ENCODE results near the gene PLXDC1. TPM values are rescaled to one million over a fixed set of nuclear protein-coding genes. Genes with fewer than 3 reads are reported as not detected.
"Not testable (repeated sequence)": the region's sequence is repeated elsewhere in the genome, so short reads cannot be mapped to it uniquely, and the experiment has no call there.

PLXDC1 gene
- total RNA-seq, 4 donors from 2014 or later: 0.49 to 4.5 (median 2.4) TPM

DNA sequence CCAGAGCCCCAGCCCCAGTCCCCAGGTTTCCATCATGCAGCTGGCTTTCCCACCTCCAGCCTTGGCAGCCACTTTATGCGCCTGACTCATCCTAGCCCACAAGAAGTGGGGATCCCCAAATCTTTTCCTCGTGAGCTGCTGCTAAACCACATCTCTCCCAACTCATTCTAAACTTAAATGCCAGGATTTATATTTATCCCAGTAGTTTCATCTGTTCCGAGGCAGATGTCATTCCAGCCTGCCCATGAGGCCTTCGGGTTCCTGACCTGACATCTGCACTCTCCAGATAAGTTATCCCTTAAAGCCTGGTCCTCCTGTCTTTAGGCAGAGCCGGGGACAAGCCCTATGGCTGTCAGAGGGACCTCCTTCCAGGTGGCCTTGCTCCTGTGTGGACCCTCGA is 16.6 kb downstream of the PLXDC1 start:
- no peaks in the 10 kb centered on the region for H3K36me3 ChIP-seq
- H3K27ac ChIP-seq: no peak overlapping the region
- ATAC-seq (no peak), DNase-seq (no peak)
- TF ChIP-seq POLR2A (IDR thresholded peaks at IDR 0.05): no peak
- TF ChIP-seq, protein P1, sequence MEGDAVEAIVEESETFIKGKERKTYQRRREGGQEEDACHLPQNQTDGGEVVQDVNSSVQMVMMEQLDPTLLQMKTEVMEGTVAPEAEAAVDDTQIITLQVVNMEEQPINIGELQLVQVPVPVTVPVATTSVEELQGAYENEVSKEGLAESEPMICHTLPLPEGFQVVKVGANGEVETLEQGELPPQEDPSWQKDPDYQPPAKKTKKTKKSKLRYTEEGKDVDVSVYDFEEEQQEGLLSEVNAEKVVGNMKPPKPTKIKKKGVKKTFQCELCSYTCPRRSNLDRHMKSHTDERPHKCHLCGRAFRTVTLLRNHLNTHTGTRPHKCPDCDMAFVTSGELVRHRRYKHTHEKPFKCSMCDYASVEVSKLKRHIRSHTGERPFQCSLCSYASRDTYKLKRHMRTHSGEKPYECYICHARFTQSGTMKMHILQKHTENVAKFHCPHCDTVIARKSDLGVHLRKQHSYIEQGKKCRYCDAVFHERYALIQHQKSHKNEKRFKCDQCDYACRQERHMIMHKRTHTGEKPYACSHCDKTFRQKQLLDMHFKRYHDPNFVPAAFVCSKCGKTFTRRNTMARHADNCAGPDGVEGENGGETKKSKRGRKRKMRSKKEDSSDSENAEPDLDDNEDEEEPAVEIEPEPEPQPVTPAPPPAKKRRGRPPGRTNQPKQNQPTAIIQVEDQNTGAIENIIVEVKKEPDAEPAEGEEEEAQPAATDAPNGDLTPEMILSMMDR (IDR thresholded peaks at IDR 0.05 in 4 of 5, conservative IDR thresholded peaks at IDR 0.05 in 1 of 5): no peak
- in situ Hi-C loops (cut with MboI; ENCODE audit: low sequenced_read_pairs in 4 of 4): no loop called here
- intact Hi-C loops (cut with DNase I; ENCODE audit: low total_unique reads): no loop called here
- H3K27me3 ChIP-seq: no peaks in the 10 kb centered on the region
- H3K4me3 ChIP-seq: no peak overlapping the region
- H3K9me3 ChIP-seq: no peaks in the 10 kb centered on the region
- H3K4me1 ChIP-seq: no peaks in the 10 kb centered on the region

DNA sequence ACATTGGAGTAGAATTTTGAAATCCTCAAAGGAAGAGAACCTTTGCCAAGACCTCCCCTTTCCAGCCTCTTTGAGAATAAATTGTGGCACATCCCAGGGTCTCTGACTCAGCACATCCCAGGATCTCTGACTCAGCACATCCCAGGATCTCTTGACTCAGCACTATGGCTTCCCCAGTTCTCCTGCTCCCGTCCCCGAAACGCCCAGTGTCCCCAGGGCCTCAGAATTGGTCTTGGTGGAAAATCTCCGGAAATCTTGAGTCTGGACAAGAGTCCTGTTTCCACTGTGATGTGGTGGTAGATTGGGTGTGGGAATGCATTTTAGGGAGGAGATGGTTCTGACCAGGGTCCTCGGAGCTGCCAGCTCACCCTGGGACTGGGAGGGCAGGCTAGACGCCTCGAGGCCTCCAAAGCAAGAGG is 19.2 kb downstream of the PLXDC1 start:
- Histone ChIP-seq H3K4me1 (no peaks in the 10 kb centered on the region), H3K9me3 (no peaks in the 10 kb centered on the region), H3K27ac (peak overlapping the region in 3 of 4 donors; percentile 3 to 52 (median 21)), H3K27me3 (no peaks in the 10 kb centered on the region), H3K36me3 (no peaks in the 10 kb centered on the region), H3K4me3 (no peak overlapping the region)
- intact Hi-C loops (cut with DNase I; ENCODE audit: low total_unique reads): no loop called here
- peak; percentile 58 to 74 for ATAC-seq
- peak in 1 of 2 donors; percentile 46 for DNase-seq
- no peak for TF ChIP-seq POLR2A (IDR thresholded peaks at IDR 0.05)
- TF ChIP-seq, protein P1 (IDR thresholded peaks at IDR 0.05 in 4 of 5, conservative IDR thresholded peaks at IDR 0.05 in 1 of 5): no peak
- in situ Hi-C loops (cut with MboI; ENCODE audit: low sequenced_read_pairs in 4 of 4): no loop called here

DNA sequence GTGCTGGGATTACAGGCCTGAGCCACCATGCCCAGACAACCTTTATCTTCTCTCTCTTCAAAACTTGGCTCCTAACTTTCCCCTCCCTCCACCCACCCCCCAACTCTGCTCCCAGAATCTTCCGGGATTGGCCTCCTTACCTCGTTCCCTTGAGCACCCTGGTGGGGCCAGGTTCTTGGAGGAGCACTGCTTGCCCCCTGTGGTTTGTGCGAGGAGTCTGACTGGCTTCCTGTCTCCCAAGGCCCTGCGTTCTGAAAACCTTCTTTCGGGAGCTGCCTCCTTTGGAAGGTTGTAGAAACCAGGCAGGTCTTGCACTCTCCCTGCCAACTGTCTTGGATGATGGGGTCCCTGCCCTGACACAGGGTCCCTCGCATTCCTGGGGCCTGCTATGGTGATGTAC is 19.8 kb downstream of the PLXDC1 start:
- H3K9me3 ChIP-seq: no peaks in the 10 kb centered on the region
- DNase-seq (no peak), ATAC-seq (no peak)
- H3K36me3 ChIP-seq: no peaks in the 10 kb centered on the region
- no peaks in the 10 kb centered on the region for H3K4me1 ChIP-seq
- H3K4me3 ChIP-seq: no peak overlapping the region
- intact Hi-C loops (cut with DNase I; ENCODE audit: low total_unique reads): no loop called here
- TF ChIP-seq, protein P1 (IDR thresholded peaks at IDR 0.05 in 4 of 5, conservative IDR thresholded peaks at IDR 0.05 in 1 of 5): no peak
- TF ChIP-seq POLR2A (IDR thresholded peaks at IDR 0.05): no peak
- peak overlapping the region in 2 of 4 donors; percentile 49 to 50 for H3K27ac ChIP-seq
- H3K27me3 ChIP-seq: no peaks in the 10 kb centered on the region
- in situ Hi-C loops (cut with MboI; ENCODE audit: low sequenced_read_pairs in 4 of 4): no loop called here

DNA sequence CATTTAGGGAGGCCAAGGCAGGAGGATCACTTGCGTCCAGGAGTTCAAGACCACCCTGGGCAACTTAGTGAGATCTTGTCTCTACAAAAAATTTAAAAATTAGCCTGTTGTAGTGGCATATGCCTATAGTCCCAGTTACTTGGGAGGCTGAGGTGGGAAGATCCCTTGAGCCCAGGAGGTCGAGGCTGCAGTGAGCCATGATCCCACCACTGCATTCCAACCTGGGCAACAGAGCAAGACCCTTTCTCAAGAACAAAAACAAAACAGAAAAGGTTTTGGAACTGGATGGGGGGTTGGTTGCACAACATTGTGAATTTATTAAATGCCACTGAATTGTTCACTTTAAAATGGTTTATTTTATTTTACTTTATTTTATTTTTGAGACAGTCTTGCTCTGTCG is 21.2 kb downstream of the PLXDC1 start:
- no peak overlapping the region for H3K27ac ChIP-seq
- no peaks in the 10 kb centered on the region for H3K9me3 ChIP-seq
- TF ChIP-seq, protein P1 (IDR thresholded peaks at IDR 0.05 in 4 of 5, conservative IDR thresholded peaks at IDR 0.05 in 1 of 5): no peak
- TF ChIP-seq POLR2A (IDR thresholded peaks at IDR 0.05): no peak
- intact Hi-C loops (cut with DNase I; ENCODE audit: low total_unique reads): no loop called here
- ATAC-seq: no peak
- H3K4me3 ChIP-seq: no peak overlapping the region
- no peaks in the 10 kb centered on the region for H3K36me3 ChIP-seq
- in situ Hi-C loops (cut with MboI; ENCODE audit: low sequenced_read_pairs in 4 of 4): no loop called here
- no peaks in the 10 kb centered on the region for H3K27me3 ChIP-seq
- no peaks in the 10 kb centered on the region for H3K4me1 ChIP-seq
- no peak for DNase-seq

DNA sequence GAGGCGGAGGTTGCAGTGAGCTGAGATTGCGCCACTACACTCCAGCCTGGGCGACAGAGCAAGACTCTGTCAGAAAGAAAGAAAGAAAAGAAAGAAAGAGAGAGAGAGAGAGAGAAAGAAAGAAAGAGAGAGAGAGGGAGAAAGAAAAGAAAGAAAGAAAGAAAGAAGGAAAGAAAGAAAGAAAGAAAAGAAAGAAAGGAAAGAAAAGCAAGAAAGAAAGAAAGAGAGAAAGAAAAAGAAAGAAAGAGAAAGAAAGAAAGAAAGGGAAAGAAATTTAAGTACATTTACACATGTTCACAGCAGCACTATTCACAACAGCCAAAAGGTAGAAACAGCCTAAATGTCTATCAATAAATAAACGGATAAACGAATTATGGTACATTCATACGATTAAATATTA is 21.9 kb downstream of the PLXDC1 start:
- DNase-seq; H3K27ac ChIP-seq; H3K36me3 ChIP-seq; H3K9me3 ChIP-seq; H3K4me1 ChIP-seq; H3K4me3 ChIP-seq; intact Hi-C loops (cut with DNase I; ENCODE audit: low total_unique reads); in situ Hi-C loops (cut with MboI; ENCODE audit: low sequenced_read_pairs in 4 of 4); ATAC-seq; H3K27me3 ChIP-seq: not testable (repeated sequence)

Data from gastrocnemius medialis (tissue), 4 donors.